K562 (cell line): ENCODE results near the gene USP32. TPM values are rescaled to one million over a fixed set of nuclear protein-coding genes. Genes with fewer than 3 reads are reported as not detected.
A peak's percentile ranks its signal among the peaks of the same experiment; 100 is the strongest.

Experiments used
- ATAC-seq: fragments of 200-7000 bp; cut with Tn5 transposase; 3 replicates; pipeline ENCODE4 v1.9.1; 2020; ENCODE audit warnings: moderate library complexity
- BruUV-seq: library from RNA; stranded (reverse); fragments of 400-500 nt; replicated peaks from 2 replicates; lab custom pipeline; 2021; lab: Mats Ljungman, UMichigan
- CTCF ChIA-PET: fragments of 300-600 bp; formaldehyde crosslinking; extraction: SDS; loops from one replicate; lab custom pipeline; 2021; ENCODE audit warnings: low intra/inter-chr PET ratio; lab: Yijun Ruan, JAX
- POLR2A ChIA-PET: fragments of 300-600, 350-650 bp; sonication (Branson Sonifier 250); formaldehyde crosslinking; extraction: SDS; loops from one replicate; lab custom pipeline; 2021; ENCODE audit warnings: antibody characterized with exemption, inconsistent platforms; lab: Yijun Ruan, JAX
- DNase-seq, 4 experiments: peaks; one replicate each; pipeline versions ENCODE4 v3.0.0 to v3.0.0-alpha.2; 2011 to 2018; ENCODE audit warnings: low spot score in 3 of 4, mixed read lengths in 3 of 4; ENCODE audit errors: extremely low read depth in 1 of 4
- FAIRE-seq: peaks from 2 replicates; lab custom pipeline; 2011; peaks lifted over from hg19 to GRCh38; lab: Jason Lieb, UNC
- H2AFZ ChIP-seq: 2 replicates; pipeline ENCODE4 v1.6.0; 2011; ENCODE audit warnings: low read depth, low read length, control low read depth, inconsistent platforms
- H3K27ac ChIP-seq: fragments of 200-600 bp; 3 replicates; pipeline ENCODE4 v1.8.0; 2011; ENCODE audit warnings: low read depth, mild to moderate bottlenecking, control low read depth, inconsistent platforms, low read length, moderate library complexity, mixed read lengths; ENCODE audit errors: extremely low read depth
- H3K27me3 ChIP-seq, 2 experiments: fragments of 300-600 bp in 1 of 2; 2 replicates in 1 of 2; 3 replicates in 1 of 2; pipeline versions ENCODE4 v1.6.0 to v1.8.0; 2011; ENCODE audit warnings: inconsistent platforms in 2 of 2, low read length in 2 of 2, mild to moderate bottlenecking in 1 of 2, mixed read lengths in 1 of 2, moderate library complexity in 1 of 2; ENCODE audit not compliant: control insufficient read depth in 2 of 2, insufficient read depth in 2 of 2
- H3K36me3 ChIP-seq: fragments of 300-600 bp; 3 replicates; pipeline ENCODE4 v1.8.0; 2011; ENCODE audit warnings: mild to moderate bottlenecking, low read length, inconsistent platforms; ENCODE audit not compliant: control insufficient read depth, insufficient read depth
- H3K4me1 ChIP-seq, 2 experiments: fragments of 200-600 bp in 1 of 2; replicated peaks in 1 of 2; 2 replicates in 1 of 2; 3 replicates in 1 of 2; pipeline versions ENCODE4 v1.5.1 to v1.8.0; 2011; ENCODE audit warnings: inconsistent platforms in 2 of 2, low read length in 2 of 2, mild to moderate bottlenecking in 1 of 2, mixed read lengths in 1 of 2, moderate library complexity in 1 of 2; ENCODE audit not compliant: control insufficient read depth in 2 of 2, insufficient read depth in 2 of 2
- H3K4me2 ChIP-seq: 2 replicates; pipeline ENCODE4 v1.6.1; 2011; ENCODE audit warnings: low read length, control low read depth, inconsistent platforms, mixed read lengths; ENCODE audit not compliant: insufficient read depth
- H3K4me3 ChIP-seq: fragments of 200-600 bp; sonication (generic), shearing (Covaris generic); 2 replicates; pipeline ENCODE4 v1.5.1; 2016; ENCODE audit warnings: control low read depth, inconsistent platforms
- H3K79me2 ChIP-seq: fragments of 200-600 bp; 3 replicates; pipeline ENCODE4 v1.8.0; 2011; ENCODE audit warnings: low read length, inconsistent platforms; ENCODE audit not compliant: control insufficient read depth, insufficient read depth
- H3K9ac ChIP-seq, 2 experiments: 2 replicates each; pipeline versions ENCODE4 v1.6.0 to v1.6.1; 2011; ENCODE audit warnings: low read depth in 2 of 2, low read length in 2 of 2, control low read depth in 1 of 2, inconsistent platforms in 1 of 2, mild to moderate bottlenecking in 1 of 2, mixed read lengths in 1 of 2; ENCODE audit not compliant: insufficient read depth in 1 of 2
- H3K9me1 ChIP-seq: one replicate; pipeline ENCODE4 v1.6.0; 2011; ENCODE audit warnings: inconsistent platforms, mild to moderate bottlenecking, low read length, moderate library complexity; ENCODE audit not compliant: control insufficient read depth, insufficient read depth
- H3K9me3 ChIP-seq: replicated peaks from 2 replicates; pipeline ENCODE4 v1.5.1; 2011; ENCODE audit warnings: low read depth, low read length, inconsistent platforms; ENCODE audit not compliant: control insufficient read depth, insufficient read depth
- H4K20me1 ChIP-seq: replicated peaks from 2 replicates; pipeline ENCODE4 v1.6.1; 2011; ENCODE audit warnings: low read length, inconsistent platforms, mixed read lengths; ENCODE audit not compliant: control insufficient read depth, insufficient read depth
- ZNF121 ChIP-seq: sonication (generic); formaldehyde crosslinking; conservative IDR thresholded peaks from 2 replicates; pipeline ENCODE4 v1.8.0; 2022; ENCODE audit warnings: missing genetic modification reagents
- ZNF507 ChIP-seq: conservative IDR thresholded peaks from 2 replicates; pipeline ENCODE4 v1.6.1; 2017; ENCODE audit warnings: missing genetic modification characterization, missing compliant biosample characterization
- WGBS: fragments of 100-300 bp; shearing (Covaris generic); methylation state at CpG from one replicate; pipeline ENCODE4 v1.1.6; 2016; ENCODE audit warnings: low coverage, mixed read lengths; ENCODE audit not compliant: insufficient coverage; ENCODE audit errors: missing lambda C conversion rate; 5-methylcytosine and 5-hydroxymethylcytosine counted together
- in situ Hi-C: fragments of 300-500 bp; cut with MboI; formaldehyde crosslinking; loops from 4 replicates; pipeline ENCODE4 v1.15.0; 2018; ENCODE audit warnings: inconsistent platforms, mixed read lengths
- intact Hi-C: fragments of 100-400 bp; cut with micrococcal nuclease; formaldehyde crosslinking; loops from 2 replicates; pipeline ENCODE4 v1.14.2; 2022
- polyA plus RNA-seq, 8 experiments: library from polyadenylated mRNA; depleted of rRNA in 4 of 8; stranded (reverse) in 5 of 8; unstranded in 3 of 8; fragments of >200 nt; fragmentation: Nextera tagmentation in 2 of 8; fragmentation: Illumina TruSeq in 1 of 8; extraction: Ambion mirVana in 2 of 8; extraction: Trizol in 1 of 8; gene quantifications; 2 replicates each; pipeline versions ENCODE4 v1.2.1 to v1.2.3, GENCODE V29; 2011 to 2014; ENCODE audit warnings: inconsistent platforms in 1 of 8, missing spikeins in 1 of 8
- total RNA-seq, 7 experiments: library from RNA; depleted of rRNA in 6 of 7; stranded (reverse); fragments of >200 nt in 6 of 7; fragmentation: Illumina TruSeq in 2 of 7; extraction: Trizol in 2 of 7; gene quantifications; 2 replicates each; pipeline versions ENCODE4 v1.2.1 to v1.2.3, GENCODE V29; 2011 to 2021; ENCODE audit warnings: low replicate concordance in 1 of 7
- TF ChIP-seq, protein P1 (sequence below), 3 experiments: fragments of 200-800 bp in 1 of 3; fragments of 250-450 bp in 1 of 3; fragments of 450-650 bp in 1 of 3; sonication (Bioruptor Pico) in 1 of 3; sonication (Bioruptor generic) in 1 of 3; formaldehyde crosslinking in 1 of 3; IDR thresholded peaks; 2 replicates each; pipeline versions ENCODE4 v1.6.1 to v1.8.0; 2016 to 2022; ENCODE audit warnings: mild to moderate bottlenecking in 2 of 3, missing genetic modification characterization in 2 of 3, missing compliant biosample characterization in 1 of 3, moderate library complexity in 1 of 3

Gene USP32
- total and polyA plus RNA-seq, 9 of the 15 experiments (the other 6 are each of a cell fraction or from before 2014, with no cell fraction given), result 18.0 to 69.3 (median 47.1) TPM

DNA sequence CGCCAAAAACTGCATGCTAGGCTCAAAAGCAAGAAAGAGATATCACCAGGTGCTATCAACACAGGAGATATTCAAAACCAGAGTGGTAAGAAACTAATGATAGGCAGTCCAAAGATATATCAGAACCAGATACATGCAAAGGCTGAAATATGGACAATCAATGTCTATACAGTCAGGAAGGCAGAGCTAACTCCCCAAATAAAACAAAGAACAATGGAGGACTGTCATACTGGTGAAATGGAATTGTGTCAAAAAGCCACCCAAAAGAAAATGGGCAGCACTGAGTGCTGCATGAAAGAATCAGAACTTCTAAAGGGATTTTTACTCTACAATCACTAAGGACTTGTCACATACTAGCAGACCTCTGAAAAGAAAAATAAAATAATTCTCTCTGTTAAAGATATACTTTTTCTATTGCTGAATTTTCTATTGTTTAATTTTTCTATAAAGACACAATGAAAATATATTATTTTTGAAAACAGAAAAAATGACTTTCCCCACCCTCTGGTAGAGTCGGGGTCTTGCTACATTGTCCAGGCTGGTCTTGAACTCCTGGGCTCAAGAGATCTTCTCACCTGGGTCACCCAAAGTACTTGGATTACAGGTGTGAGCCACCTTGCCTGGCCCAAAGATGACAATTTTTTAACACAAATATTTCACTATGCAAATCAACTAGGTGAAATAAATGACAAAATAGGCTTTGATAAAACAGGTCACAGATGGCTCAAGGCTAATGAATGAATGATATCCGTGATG lies 98.2 kb downstream of the USP32 start:
- in situ Hi-C loops, result no loop called here
- intact Hi-C loops, result no loop called here
- no peak overlapping the region for H3K27ac ChIP-seq
- no peak for DNase-seq
- FAIRE-seq, result peak; percentile 60
- no peaks in the 10 kb centered on the region for H3K9me3 ChIP-seq
- no peak for ATAC-seq
- 93% methylated on average over 3 of the region's 3 CpGs for WGBS
- no peak overlapping the region for H3K9ac ChIP-seq
- no peaks in the 10 kb centered on the region for H4K20me1 ChIP-seq
- peaks cover 0 to 5% of the 10 kb centered on the region in 2 experiments; a peak in 2 of 5 replicates for H3K4me1 ChIP-seq
- no peak overlapping the region for H3K4me3 ChIP-seq
- TF ChIP-seq, protein P1, sequence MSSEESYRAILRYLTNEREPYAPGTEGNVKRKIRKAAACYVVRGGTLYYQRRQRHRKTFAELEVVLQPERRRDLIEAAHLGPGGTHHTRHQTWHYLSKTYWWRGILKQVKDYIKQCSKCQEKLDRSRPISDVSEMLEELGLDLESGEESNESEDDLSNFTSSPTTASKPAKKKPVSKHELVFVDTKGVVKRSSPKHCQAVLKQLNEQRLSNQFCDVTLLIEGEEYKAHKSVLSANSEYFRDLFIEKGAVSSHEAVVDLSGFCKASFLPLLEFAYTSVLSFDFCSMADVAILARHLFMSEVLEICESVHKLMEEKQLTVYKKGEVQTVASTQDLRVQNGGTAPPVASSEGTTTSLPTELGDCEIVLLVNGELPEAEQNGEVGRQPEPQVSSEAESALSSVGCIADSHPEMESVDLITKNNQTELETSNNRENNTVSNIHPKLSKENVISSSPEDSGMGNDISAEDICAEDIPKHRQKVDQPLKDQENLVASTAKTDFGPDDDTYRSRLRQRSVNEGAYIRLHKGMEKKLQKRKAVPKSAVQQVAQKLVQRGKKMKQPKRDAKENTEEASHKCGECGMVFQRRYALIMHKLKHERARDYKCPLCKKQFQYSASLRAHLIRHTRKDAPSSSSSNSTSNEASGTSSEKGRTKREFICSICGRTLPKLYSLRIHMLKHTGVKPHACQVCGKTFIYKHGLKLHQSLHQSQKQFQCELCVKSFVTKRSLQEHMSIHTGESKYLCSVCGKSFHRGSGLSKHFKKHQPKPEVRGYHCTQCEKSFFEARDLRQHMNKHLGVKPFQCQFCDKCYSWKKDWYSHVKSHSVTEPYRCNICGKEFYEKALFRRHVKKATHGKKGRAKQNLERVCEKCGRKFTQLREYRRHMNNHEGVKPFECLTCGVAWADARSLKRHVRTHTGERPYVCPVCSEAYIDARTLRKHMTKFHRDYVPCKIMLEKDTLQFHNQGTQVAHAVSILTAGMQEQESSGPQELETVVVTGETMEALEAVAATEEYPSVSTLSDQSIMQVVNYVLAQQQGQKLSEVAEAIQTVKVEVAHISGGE (CRISPR knock-in tag; IDR thresholded peaks at IDR 0.05), result peak in 1 of 3 experiments; percentile 68; a peak in 2 of 6 replicates
- peak; percentile 47; the same call in 1 of the 2 replicates for TF ChIP-seq ZNF121
- no peak for TF ChIP-seq ZNF507 (tag)
- TF ChIP-seq, all 486 proteins: peak for 2
- ChIA-PET CTCF (no interaction called here), POLR2A (no interaction called here)
- Histone ChIP-seq H3K27me3 (no peaks in the 10 kb centered on the region), H3K79me2 (peaks cover 26% of the 10 kb centered on the region), H3K36me3 (peaks cover 63% of the 10 kb centered on the region), H2AFZ (no peak overlapping the region), H3K9me1 (no peaks in the 10 kb centered on the region), H3K4me2 (no peak overlapping the region)
- BruUV-seq, result no TSS peak
